Kidney glomerular epithelial cell (primary cell): ENCODE measurements around the gene SIAH1.
"Not testable (repeated sequence)": the region's sequence is repeated elsewhere in the genome, so short reads cannot be mapped to it uniquely, and the experiment has no call there.

Experiments
- DNase-seq: peaks from one replicate; lab custom pipeline; 2025; lab: John Stamatoyannopoulos, UW

The SIAH1 gene

DNA sequence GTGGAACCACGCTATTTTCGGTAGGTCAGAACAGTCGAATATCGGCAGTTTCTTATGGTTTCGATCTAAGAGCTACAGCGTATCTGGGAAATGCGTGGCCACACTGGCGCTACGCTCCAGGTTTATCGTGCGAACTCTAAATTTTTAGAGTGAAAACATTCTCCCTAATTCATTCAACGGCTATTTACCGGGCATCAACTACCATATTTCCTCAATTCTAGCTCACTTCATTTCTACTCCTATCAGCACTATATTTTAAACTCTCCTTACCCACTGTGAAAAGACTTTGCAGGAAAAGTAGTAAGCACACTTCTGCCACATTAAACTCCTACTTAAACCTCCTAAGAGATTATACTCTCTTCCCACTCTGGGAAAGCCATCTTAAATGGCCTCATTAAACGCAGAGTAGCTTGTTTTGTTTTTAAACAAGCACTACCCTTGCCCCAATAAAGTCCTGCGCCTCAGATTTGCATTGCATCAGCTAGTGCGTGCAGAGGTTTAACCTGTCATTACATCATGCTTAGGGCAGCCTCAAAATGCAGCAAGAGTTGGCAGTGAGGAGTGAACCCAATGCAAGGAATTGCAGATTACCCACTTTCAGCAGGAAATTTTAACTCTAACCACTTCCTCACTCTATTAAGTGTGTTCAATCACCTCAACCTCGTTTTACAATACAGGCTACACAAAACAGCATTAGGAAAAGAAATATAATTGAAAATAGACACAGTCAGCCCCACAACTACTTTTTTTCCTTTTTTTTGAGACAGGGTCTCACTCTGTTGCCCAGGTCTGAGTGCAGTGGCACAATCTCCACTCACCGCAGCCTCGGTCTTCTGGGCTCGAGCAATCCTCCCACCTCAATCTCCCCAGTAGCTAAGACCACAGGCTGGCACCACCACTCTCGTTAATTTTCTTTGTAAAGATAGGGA, 18.8 kb downstream of the SIAH1 start:
- peak; percentile 49 for DNase-seq

DNA sequence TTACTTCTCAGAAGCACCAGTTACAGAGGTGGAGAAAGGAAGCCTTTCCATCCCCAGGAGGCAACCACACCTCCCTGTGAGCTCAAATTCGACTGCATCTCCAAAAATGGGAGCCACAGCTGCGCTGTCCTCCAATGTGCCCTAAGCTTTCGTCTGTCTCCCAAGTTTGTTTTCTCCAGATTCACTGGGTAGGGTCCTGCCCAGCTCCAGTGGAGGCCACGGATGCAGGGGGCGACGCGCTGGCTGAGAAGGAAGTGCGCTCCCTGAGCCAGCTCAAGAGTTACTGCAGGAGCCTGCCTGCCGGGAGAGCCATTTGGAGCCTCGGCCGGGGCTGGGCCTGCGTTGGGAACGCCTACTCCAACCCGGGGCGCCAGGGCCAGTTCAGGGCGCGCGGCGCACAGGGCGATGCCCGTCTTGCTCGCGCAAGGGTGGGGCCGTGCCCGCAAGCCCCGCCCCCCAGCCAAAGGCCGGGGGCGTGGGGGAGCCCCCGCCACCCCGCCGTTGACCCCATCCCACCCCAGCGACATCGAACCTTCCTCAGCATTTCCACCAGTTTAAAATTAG, 19.5 kb downstream of the SIAH1 start:
- DNase-seq, result peak; percentile 57

DNA sequence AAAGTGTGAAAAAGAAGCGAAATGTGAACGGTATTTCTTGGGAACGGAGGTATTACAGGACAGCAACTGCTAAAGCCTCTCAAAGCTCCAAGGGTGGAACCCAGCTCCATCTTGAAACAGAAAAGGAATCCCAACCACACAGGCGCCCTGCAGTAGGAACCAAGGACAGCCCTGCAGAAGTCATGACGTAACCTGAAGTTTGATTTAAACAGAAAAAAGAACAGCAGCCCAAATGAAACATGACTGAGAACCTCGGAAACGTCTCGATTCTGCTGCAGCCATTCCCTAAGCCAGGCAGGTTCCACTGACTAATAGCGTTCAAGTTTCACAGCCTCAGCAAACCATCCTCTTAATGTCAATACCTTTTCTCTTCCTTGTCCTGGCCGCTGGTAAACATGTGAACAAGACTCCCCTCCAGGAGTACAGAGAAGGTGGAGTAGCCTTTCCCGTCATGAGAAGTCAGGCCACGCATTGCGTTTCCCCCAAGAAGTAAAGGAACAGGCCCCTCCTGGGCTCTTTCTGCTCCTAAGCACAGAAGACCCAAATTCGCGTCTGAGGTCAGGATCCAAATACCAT, 20.1 kb downstream of the SIAH1 start:
- no peak for DNase-seq

- DNase-seq, result no peak
These were observed 23.6 kb downstream of the SIAH1 start for GRCh38 chr16:48361540-48362144.

GRCh38 chr16:48361012-48361411, 24.2 kb downstream of the SIAH1 start:
- peak; percentile 15 for DNase-seq

- DNase-seq, result no peak
These were observed 25.2 kb downstream of the SIAH1 start for GRCh38 chr16:48359983-48360382.

DNA sequence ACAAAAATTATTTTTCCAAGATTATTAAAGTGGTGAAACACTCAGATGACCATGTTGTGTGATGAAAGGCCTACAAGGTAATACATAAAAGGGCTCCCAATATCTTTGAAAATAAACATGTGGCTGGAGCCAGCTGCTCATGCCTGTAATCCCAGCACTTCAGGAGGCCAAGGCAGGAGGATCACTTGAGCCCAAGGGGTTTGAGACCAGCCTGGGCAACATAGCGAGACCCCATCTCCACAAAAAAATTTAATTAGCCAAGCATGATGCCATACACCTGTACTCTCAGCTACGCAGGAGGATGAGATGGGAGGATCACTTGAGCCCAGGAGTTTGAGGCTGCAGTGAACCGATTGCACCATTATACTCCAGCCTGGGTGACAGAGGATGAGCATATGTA, 26.8 kb downstream of the SIAH1 start:
- DNase-seq, result no peak

DNA sequence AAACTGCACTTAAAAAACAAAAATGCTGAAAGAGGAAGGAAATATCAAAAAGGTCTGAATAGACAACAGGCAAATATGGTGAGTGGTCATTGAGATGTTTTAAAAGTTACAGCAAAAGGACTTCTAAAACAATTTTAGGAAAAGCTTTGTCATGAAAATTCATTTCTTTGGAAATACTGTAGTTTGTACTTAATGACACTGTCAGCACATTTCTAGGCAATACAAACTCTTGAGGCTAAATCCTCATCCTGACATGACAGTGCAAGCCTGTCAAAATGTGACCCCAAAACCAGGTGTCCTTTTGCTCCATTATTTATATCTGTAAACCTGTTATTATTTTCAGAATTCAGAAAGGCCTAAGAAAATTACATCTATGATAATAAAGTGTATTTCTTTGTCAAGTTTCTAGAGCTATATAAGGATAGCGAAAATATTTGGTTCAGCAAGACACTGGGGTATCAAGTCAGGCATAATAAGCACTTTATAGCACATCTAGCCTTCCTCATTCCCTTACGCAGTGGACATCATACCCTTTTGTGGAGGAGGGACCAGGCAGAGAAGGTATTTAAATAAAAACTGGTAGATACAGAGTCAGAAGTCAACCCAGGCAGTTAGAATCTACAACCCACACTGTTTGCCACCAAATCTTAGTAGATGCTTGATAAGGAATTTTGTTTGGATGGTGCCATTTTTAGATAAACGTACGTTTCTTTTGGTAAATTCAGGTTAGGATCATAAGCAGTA, 28.4 kb downstream of the SIAH1 start:
- DNase-seq, result no peak

DNA sequence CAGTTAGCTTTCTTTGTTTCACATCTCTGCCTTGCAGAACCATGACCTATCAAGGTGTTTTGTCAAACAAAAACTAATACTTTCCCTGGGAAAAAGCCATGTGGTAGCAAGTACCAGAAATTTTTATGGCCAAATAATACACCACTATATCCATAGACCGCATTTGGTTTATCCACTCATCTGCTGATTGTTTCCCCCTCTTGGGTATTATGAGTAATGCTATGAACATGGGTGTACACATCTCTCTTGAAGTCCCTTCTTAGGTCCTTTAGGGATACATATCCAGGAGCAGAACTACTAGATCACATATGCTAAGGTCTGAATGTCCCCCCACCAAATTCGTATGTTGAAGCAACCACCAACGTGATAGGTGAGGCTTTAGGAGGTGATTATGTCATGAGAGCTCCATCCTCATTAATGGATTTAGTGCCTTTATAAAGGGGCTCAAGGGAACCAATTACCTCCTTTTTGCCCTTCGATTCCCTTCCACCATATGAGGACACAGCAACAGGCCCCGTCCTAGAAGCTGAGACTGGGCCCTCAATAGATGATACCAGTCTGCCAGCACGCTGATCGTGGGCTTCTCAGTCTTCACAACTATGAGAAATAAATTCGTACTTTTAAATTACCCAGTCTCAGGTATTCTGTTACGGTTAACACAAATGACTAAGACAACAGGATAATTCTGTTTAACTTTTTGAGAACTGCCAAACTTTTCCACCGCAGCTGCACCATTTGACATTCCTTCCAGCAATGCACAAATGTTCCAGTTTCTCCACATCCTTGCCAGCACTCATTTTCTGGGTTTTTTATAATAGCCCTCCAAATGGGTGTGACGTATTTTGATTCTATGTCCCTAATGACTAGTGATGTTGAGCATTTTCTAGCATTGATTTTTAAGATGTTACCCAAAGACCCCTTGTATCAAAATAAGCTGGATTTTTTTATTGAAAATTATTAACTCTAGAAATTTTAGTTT, 30.0 kb downstream of the SIAH1 start:
- no peak for DNase-seq

DNA sequence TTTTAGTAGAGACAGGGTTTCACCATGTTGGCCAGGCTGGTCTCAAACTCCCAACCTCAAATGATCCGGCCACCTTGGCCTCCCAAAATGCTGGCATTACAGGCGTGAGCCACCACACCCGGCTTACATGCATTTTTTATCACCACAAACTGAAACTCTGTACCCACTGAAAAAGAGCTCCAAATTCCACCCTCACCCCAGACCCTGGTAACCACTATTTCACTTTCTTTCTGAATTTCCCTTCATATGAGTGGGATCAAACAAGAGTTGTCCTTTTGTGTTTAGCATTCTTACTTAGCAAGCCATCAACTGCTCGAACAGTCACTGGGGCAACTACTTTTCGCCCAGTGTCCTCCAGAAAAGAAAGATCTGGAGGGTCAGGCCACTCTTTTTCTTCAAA, 30.8 kb downstream of the SIAH1 start:
- DNase-seq, result not testable (repeated sequence)

DNA sequence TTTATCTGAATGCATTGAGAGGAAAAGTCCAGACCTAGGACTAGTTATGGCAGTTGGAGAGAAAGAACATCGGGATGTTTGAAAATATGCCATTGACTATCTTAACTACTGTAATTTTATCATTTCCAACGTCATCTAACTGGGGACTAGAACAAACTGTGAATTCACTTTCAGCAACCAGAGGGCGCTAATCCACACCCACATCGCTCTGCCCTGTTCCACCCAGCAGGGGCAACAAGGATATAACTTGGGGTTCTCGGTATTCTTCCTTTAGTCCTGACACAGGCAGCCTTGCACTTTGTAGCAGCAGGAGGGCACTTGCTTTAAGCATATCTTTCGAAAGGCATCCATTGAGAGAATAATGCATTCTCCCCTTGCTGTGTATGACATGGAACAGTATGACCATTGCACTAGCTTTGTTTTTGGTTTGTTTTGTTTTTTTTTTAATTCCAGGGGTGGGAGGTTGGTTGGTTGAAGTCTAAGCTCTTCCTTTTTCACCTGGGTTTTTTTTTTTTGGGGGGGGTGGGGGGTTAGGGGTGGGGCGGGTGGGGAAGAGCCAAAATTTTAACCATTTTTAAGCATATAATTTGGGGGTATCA, 31.5 kb downstream of the SIAH1 start:
- DNase-seq, result peak; percentile 37

DNA sequence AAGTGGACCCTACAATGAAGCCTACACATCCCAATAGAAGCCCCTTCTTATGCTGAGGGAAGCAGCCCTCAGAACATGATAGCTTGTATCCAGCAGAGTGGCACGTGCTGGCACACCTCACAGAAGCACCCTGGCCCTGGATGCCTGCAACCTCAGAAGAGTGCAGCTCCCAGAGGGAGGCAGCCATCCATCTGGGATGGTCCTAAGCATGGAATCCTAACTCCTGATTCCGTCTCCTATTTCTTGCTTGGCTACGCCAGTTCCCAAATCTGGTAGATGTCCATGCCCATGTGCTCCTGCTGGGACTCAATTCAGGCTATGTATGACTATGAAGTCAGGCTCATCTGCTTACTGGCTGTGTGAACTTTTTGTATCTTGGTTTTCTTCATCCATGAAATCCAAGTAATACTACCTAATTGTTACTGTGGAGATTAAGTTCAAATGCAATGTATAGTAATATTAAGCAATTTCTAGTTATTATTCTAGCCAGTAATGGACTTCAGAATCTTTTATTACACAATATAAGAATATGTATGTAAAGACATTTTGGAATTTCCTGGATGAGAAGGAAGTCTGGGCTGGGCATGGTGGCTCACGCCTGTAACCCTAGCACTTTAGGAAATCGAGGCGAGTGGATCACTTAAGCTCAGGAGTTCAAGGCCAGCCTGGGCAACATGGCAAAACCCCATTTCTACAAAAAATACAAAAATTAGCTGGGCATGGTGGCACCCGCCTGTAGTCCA, 32.4 kb downstream of the SIAH1 start:
- DNase-seq, result no peak

DNA sequence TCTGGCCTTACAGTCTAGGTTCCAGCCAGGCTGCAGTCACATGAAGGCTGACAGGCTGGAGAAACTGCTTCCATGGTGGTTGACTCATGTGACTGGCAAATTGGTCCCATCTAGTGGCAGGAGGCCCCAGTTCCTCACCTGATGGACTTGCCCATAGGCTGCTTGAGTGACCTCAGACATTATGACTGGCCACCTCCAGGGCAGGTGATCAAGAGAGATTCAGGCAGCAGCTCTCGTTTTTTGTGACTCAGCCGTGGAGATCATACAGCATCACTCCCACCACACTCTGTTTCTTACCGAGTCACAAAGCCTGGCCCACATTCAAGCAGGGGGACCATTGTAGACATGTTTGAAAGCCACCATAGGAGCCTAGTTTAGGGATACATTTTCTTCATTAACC, 34.5 kb downstream of the SIAH1 start:
- no peak for DNase-seq

- DNase-seq, result no peak
These were observed 37.2 kb downstream of the SIAH1 start for GRCh38 chr16:48347980-48348379.

DNA sequence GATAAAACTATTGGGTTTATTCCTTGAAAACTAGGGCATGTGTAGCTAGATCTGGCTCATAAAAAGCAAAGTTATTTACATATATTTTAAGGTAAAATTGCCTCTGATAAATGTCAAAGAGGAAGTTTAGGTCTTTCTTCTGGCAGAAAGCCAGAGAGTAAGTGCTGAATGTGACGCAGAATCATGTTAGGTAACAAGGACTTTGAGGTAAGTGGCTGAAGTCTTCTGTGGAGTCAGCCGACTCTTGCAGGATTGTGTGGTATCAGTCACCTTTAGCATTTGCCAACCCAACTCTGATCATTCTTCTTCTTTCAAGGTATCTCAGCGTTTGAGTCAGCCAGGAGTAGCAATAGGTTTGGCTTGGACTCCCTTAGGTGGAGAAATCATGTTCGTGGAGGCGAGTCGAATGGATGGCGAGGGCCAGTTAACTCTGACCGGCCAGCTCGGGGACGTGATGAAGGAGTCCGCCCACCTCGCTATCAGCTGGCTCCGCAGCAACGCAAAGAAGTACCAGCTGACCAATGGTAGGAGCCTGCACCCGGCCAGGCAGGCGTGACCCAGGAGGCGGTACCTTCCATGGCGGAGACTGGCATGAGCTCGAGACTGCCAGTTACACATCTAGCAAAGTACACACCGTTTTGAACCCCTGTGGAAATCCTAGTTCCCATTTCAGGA, 37.9 kb downstream of the SIAH1 start:
- DNase-seq, result no peak

GRCh38 chr16:48342591-48342990, 42.6 kb downstream of the SIAH1 start:
- DNase-seq, result no peak

DNA sequence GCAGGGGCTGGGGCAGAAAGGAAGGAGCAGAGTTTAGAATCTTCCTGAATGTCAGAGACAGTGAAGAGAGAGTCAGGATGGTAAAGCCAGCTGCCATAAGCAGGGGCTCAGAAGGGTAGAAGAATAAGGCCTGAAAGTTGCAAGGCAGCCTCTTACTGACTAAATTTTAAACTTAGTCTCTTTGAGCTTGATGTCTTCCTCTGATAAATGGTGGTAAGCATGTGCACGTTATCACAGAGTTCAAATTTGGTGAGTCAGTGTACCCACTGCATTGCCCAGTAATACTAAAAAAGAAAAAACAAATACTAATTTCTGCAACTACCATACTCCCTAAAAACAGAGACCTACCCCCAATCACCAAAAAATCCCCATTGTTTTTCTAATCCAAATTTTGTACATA, 45.2 kb downstream of the SIAH1 start:
- DNase-seq, result no peak

GRCh38 chr16:48335961-48336360, 49.3 kb downstream of the SIAH1 start:
- DNase-seq, result peak; percentile 35

- DNase-seq, result no peak
These were observed 50.9 kb downstream of the SIAH1 start for GRCh38 chr16:48334325-48334724.
